HG02610 (cell line): ENCODE data around the gene SLC32A1.

ENCODE experiments used
- ATAC-seq: cut with Tn5 transposase; IDR thresholded peaks from one replicate; pipeline ENCODE4 v1.9.1; 2021; ENCODE audit warnings: mild to moderate bottlenecking, moderate library complexity; ENCODE audit not compliant: unreplicated experiment

SLC32A1 gene

DNA sequence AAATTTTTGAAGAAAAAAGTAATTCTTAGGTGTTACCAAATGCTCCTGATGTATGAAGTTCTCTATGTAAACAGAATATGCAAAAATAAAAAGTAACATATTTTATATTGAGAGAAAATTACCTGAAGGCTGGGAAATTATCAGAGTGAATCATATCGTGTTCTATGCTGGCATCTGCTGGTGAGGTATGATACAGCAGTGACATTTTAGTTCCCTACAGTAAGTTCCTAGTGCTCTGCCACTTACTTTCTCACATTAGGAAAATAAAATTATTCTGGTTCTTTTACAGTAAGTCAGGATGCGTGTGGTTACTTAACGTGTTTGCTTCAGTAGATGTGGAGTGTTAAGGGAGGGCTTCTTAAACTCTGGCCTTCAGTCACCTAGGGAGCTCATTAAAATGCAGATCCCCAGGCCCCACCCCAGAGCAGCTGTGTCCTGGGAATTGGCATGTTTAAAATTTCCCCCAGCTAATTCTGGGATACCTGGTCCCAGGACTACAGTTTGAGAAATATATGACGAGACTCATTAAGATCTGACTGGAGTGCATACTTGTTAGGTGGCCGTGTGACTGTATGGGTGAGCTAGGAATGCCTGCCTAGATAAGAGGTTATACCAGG lies 27.2 kb downstream of the SLC32A1 start:
- no peak for ATAC-seq

DNA sequence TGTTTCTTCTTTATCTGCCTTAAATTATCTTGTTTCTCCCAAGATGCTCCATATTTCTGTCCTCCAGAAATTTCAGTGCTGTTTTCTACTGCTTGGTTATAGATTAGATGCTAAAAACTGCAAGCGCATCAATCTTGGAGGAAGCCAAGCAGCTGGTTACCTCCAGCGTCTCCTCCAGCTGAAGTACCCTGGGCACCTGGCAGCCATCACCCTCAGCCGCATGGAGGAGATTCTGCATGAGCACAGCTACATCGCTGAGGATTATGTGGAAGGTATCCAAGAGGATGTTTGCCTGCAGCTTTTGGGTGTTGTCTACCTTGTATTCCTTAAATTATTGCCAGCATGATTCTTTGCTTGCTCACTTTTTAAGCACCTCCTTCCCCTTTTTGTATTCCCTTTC lies 27.7 kb downstream of the SLC32A1 start:
- no peak for ATAC-seq

DNA sequence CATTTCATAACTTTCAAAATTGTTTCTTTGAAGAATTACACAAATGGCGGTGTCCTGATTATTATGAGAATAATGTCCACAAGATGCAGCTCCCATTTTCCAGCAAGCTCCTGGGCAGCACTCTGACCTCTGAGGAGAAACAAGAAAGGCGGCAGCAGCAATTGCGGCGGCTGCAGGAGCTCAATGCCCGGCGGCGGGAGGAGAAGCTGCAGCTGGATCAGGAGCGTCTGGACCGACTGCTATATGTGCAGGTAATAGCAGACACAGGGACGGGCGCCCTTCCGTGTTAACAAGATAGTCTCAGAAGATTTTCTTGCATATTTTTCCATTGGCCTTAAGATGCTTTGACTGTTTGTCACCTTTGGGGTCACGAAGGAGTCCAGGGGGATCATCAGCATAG lies 30.6 kb downstream of the SLC32A1 start:
- no peak for ATAC-seq

DNA sequence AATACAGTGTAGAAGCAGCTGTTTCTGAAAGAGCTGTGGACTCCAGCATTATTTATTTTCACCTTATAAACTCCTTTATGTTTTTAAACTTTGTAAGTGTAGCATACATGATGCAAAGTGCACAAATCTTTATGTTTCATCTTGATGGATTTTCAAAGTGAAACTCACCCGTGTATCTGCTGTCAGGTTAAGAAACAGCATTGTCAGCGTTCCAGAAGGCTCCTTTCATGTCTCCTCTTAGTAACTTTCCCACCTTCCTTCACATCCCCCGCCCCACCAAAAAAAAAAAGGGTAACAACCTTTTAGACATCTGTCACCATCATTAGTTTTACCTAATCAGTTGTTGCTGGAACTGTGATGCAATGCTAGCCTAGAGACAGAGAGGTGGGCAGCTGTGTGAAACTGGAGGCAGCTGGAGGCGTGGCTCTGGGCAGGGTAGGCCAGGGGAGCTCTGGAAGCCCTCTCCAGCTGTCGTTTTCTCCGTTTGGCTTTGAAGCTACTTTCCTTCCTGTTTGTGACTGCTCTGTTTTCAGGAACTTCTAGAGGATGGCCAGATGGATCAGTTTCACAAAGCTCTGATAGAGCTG lies 31.1 kb downstream of the SLC32A1 start:
- ATAC-seq = no peak

DNA sequence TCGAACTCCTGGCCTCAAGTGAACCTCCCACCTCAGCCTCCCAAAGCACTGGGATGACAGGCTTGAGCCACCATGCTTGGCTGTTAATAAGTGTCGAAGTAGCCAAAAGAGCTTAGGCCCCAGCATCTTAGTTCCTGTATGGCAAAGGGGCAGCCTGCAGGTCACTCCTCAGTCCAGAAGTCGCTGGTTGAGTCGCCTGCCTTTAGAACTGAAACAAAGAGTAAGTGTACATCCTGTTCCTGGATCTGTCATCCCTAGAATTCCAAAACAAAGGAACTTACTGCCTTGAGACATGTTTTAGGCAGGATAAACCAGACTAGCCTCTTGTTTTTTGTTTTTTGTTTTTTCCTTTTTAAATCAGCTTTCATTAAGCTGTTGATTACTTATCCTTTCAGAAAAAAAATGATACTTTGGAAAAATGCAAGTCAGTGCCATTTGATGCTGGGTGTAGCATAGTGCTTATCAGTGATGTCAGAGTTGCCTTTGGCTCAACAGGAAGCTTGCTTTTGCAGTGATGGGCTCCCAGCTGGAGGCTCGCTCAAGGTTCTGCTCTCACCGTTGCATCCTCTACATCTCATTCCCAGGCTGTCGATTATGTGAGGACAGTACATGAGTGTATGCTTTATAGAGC lies 33.0 kb downstream of the SLC32A1 start:
- ATAC-seq = no peak

DNA sequence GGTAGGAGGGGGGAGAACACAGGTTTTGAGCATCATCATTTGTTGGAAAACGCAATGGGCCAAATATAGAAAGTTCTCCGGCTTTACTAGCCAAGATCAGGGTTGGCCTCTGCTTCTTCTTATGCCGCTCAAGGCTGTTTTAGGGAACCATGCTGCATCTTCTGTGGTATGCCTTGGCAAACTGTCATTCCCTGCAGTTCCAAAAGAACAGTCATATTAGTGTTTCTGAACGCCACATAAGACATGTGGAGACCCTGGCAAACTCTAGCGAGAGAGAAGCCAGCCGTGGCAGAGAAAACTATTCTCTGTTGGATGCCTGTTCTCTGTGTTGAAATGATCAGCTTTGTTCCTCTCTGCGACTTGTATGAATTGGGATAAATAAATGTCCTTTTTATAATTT lies 34.8 kb downstream of the SLC32A1 start:
- ATAC-seq = no peak

DNA sequence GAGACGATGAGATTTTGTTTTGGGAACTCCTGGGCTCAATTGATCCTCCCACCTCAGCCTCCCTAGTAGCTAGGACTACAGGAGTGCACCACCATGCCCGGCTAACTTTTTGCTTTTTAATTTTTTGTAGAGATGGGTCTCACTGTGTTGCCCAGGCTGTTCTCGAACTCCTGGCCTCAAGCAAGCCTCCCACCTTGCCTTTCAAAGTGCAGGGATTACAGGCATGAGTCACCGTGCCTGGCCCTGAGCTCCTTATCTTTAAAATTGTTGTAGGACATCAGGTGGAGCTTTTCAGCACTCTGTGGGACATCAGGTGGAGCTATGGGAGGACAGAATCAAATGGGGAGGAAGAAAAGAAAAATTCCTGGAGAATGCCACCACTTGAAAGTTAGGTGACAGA lies 36.7 kb downstream of the SLC32A1 start:
- ATAC-seq = no peak

DNA sequence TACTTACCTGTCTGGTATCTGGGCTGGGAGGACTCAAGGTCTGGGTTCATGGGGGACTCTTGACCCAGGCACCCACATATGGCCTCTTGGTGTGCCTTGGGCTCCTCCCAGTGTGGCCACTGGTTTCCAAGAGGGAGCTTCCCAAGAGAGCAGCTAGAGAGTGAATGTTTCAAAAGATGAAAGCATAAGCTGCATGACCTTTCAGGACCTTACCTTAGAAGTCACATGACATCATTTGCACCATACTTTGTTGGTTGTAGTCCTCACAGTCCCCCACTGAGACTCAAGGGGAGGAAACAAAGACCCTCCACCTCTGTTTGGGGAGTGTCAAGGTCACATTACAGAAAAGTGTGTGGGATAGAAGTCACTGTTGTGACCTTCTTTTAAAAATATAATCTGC lies 37.9 kb downstream of the SLC32A1 start:
- ATAC-seq = no peak

DNA sequence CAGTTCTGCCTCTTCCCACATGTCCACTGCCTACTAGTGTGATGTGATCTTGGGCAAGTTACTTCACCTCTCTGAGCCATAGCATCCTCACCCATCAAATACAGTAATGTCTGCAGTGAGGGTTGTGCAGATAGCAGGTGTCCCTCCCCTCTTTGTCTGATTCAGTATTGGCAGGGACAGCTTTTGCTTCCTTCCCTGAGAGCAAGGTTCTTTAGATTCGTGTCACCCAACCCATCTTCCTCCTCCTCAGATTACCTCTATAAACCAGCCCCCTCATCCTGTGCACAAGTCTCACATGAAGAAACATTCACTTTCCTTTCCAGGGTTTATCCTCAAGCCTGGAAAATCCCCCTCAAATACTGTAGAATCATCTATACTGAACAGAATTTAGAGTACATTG lies 39.3 kb downstream of the SLC32A1 start:
- no peak for ATAC-seq

DNA sequence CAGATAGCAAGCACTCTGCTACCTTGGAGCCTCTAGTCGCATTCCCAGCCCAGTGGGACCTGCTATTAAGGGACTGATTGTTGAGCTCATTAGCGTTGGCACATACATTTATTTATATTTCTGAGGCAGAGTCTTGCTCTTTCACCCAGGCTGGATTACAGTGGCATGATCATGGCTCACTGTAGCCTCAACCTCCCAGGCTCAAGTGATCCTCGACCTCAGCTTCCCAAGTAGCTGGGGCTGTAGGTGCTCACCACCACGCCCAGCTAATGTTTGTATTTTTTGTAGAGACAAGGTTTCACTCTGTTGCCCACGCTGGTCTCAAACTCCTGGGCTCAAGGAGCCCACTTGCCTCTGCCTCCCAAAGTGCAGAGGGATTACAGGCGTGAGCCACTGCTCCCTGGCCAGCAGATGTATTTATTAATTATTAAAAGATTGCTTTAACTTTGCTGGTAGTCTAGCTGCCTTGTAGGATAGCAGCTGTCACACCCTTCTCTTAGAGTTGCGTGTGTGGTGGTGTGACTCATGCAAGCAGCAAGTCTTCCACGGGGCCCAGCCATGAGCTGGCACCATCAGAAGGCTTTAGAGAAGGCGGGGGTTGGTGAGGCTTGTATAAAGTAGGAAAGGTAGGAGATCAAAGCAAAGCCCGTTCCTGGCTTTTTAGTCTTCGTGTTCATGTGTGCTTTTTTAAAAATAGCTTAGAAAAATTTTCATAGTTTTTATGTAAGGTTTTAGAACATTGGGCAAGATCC lies 40.5 kb downstream of the SLC32A1 start:
- no peak for ATAC-seq

DNA sequence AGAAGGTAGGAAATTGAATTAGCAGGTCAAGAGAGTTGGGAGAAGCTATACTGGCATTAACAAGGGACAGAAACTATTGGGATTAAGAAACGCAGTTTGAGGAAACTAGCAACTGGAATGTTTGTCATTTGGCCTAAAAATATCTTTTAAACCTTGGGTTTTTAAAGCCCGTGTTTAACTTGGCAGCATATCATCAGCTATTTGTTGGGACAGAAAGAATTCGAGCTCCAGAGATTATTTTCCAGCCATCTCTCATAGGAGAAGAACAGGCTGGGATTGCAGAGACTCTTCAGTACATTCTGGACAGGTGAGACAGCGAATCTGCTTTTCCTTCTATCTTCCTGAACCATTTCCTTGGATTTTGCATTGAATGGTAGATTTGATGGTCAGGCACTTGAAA lies 41.8 kb downstream of the SLC32A1 start:
- ATAC-seq = no peak

DNA sequence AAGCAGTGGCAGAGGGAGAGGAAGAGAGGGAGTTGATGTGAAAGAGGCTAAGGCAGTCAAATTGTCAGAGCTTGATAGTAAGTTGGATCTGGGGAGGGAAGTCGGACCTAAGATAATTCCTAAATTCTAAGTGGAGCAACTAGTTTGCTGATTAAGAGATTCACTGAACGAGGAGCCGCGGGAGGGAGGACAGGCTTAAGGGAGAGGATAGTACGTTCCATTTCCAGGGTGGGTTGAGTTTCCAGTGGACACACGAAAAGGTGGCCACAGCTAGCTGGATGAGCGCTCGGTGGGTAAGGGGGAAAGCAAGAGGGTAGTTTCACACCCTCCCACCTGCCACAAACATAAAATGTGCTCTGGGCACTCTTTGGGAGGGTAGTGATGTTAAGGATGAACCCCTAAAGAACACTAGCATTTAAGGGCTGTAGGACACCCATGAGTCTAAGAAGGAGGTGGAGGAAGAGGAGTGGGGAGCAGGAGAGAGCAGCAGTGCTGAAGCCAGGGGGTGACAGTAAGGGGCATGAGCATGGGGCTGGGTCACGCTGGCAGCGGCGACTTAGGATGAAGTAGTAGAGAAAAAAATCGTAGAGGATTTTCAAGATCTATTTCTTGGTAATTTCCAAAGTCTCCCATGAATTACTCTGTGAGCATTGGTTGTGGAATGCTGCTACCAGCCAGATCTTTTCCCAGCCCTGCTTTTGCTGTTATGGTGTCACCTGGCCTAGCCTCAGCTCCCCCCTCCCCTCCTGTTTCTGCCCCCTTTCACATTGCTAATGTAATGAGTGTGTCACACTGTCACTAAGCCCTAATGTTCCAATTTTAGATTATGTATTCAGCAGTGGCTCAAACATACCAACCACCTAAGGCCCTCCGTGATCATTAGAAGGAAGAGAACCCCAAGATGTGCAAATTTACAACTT lies 45.4 kb downstream of the SLC32A1 start:
- no peak for ATAC-seq

DNA sequence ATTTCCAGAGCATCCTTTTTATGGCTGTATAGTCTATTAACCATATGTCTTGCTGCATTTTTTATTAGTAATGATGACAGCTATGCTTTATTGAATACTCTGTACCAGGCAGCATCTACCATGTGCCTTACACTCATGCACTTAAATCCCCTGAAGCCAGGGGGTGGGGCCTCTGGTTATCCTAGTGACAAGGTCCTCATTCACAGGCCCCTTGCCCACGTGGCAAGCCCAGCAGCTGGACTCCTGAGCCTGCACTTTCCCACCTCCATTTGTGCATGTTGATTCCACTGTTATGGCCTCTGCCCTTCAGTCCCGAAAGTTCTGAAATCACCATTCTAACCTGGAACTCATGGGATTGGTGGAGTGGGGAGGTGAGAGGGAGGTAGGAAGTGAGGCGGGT lies 46.3 kb downstream of the SLC32A1 start:
- ATAC-seq = no peak

DNA sequence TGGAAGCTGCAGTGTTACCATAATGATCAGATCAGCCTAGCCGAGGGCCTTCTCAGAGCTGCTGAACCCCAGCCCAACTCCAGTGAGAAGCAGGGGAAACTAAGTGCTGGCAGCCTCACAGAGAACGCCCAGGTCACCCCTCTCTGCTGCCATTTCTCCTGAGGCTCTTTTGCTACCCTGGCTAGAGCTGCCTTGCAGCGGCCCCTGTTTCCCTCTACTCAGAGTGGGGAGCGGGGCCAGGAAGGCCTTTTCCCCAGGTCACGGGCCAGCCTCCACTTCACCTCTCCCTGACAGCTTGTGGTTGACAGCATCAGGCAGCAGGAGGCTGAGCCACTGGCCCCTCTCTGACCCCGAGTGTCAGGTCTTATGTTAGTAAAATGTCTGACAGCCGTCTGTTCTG lies 46.7 kb downstream of the SLC32A1 start:
- no peak for ATAC-seq

DNA sequence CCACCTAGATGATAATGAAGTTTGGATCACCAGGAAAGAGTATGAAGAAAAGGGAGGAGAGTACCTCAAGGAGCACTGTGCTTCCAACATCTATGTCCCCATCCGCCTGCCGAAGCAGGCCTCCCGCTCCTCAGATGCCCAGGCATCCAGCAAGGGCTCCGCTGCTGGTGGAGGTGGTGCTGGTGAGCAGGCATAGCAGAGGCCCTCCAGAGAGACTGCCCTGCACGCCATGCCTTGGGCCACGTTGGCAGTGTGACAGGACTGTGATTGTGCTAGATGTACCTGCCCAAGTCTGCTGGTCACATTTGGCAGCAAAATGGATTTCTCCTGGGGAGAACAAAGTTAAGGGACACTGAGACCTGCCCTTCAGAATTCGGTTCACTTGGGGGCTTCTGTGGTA lies 47.3 kb downstream of the SLC32A1 start:
- ATAC-seq = no peak

DNA sequence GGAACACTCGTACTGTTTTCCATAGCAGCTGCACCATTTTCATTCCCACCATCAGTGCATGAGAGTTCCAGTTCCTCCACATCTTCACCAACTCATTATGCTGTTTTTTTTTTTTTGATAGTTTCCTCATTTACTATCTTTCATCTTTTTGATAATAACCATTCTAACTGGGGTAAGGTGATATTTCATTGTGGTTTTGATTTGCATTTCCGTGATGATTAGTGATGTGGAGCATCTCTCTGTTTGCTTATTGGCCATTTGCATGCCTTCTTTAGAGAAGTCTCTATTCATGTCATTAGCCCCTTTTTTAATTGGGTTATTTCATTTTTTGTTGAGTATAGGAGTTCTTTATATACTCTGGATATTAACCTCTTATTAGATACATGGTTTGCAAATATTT lies 49.9 kb downstream of the SLC32A1 start:
- no peak for ATAC-seq

DNA sequence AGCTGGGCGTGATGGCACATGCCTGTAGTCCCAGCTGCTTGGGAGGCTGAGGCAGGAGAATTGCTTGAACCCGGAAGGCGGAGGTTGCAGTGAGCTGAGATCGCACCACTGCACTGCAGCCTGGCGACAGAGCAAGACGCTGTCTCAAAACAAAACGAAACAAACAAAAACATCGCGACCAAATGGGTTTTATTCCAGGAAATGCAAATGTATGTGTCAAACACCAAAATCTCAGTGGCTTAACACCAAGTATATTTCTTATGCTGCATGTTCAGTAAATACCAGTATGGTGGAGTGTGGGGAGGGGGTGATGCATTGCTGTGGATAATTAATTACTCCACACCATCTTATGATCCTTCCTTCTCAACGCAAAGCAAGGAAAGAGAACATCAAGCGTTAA lies 52.1 kb downstream of the SLC32A1 start:
- no peak for ATAC-seq
